Esophagus muscularis mucosa (tissue), 4 donors: ENCODE data around the gene AIFM3. TPM values are rescaled to one million over a fixed set of nuclear protein-coding genes. Genes with fewer than 3 reads are reported as not detected.
A peak's percentile ranks its signal among the peaks of the same experiment; 100 is the strongest.

ENCODE experiments used
- DNase-seq: peaks from one replicate; pipeline ENCODE4 v3.0.0-alpha.2; 2017; ENCODE audit errors: extremely low spot score
- H3K27ac ChIP-seq, 4 donors: fragments of 200-600 bp; sonication (generic); replicated peaks in 1 of 4; 1 replicate in 3 of 4; 2 replicates in 1 of 4; pipeline ENCODE4 v1.5.1; 2016 to 2019; ENCODE audit warnings: mild to moderate bottlenecking in 1 of 4
- H3K27me3 ChIP-seq, 4 donors: fragments of 200-600 bp; sonication (generic); one replicate each; pipeline versions ENCODE4 v1.5.1 to v1.6.0; 2016 to 2019
- H3K36me3 ChIP-seq, 4 donors: fragments of 200-600 bp; sonication (generic); one replicate each; pipeline ENCODE4 v1.5.1; 2016 to 2019
- H3K4me1 ChIP-seq, 4 donors: fragments of 200-600 bp; sonication (generic); one replicate each; pipeline ENCODE4 v1.5.1; 2016 to 2019
- H3K4me3 ChIP-seq, 4 donors: fragments of 200-600 bp; sonication (generic); 1 replicate in 2 of 4; 2 replicates in 2 of 4; pipeline ENCODE4 v1.5.1; 2016 to 2019; ENCODE audit warnings: mild to moderate bottlenecking in 4 of 4, moderate library complexity in 1 of 4
- H3K9me3 ChIP-seq, 4 donors: fragments of 200-600 bp; sonication (generic); 1 replicate in 3 of 4; 2 replicates in 1 of 4; pipeline ENCODE4 v1.5.1; 2016 to 2019
- CTCF ChIP-seq, 3 experiments: fragments of 200-600 bp in 2 of 3; fragments of 450-650 bp in 1 of 3; sonication (generic) in 2 of 3; IDR thresholded peaks; one replicate each; pipeline ENCODE4 v1.5.1; 2017 to 2019; ENCODE audit warnings: antibody characterized with exemption in 3 of 3, mild to moderate bottlenecking in 2 of 3, moderate library complexity in 1 of 3
- EP300 ChIP-seq: sonication (generic); formaldehyde crosslinking; IDR thresholded peaks from one replicate; pipeline ENCODE4 v1.6.1; 2017; ENCODE audit warnings: antibody characterized with exemption
- POLR2A ChIP-seq: fragments of 450-650 bp; IDR thresholded peaks from one replicate; pipeline ENCODE4 v1.6.1; 2017; ENCODE audit warnings: antibody characterized with exemption, moderate library complexity, mild to moderate bottlenecking, low read depth
- POLR2AphosphoS5 ChIP-seq, 2 donors: sonication (generic); formaldehyde crosslinking; IDR thresholded peaks; one replicate each; pipeline ENCODE4 v1.6.1; 2017; ENCODE audit warnings: antibody characterized with exemption in 2 of 2
- WGBS: methylation state at CpG from one replicate; pipeline ENCODE4 v1.1.5; 2018; 5-methylcytosine and 5-hydroxymethylcytosine counted together
- intact Hi-C: fragments of 100-400 bp; cut with DNase I; formaldehyde crosslinking; loops from one replicate; pipeline ENCODE4 v1.15.1; 2023
- total RNA-seq, 4 donors: library from RNA; depleted of rRNA; stranded (reverse); fragments of >200 nt; gene quantifications; one replicate each; pipeline versions ENCODE4 v1.1.0 to v1.2.1, GENCODE V29; 2016

The AIFM3 gene
- total RNA-seq, 4 donors from 2014 or later, result 0.92 to 1.7 (median 1.4) TPM

- no peaks in the 10 kb centered on the region for H3K36me3 ChIP-seq
- H3K4me1 ChIP-seq, result peaks cover 25 to 30% (median 28%) of the 10 kb centered on the region in 4 donors
- no peak for TF ChIP-seq CTCF (IDR thresholded peaks at IDR 0.05)
- no peak for TF ChIP-seq POLR2AphosphoS5 (IDR thresholded peaks at IDR 0.05)
- no peak for TF ChIP-seq EP300
- TF ChIP-seq POLR2A, result no peak
- intact Hi-C loops, result no loop called here
- no peaks in the 10 kb centered on the region for H3K27me3 ChIP-seq
- H3K4me3 ChIP-seq, result no peak overlapping the region
- no peak for DNase-seq
- H3K9me3 ChIP-seq, result peaks cover 0 to 8% (median 4%) of the 10 kb centered on the region in 4 donors
- 93% methylated on average over 12 of the region's 17 CpGs for WGBS
- H3K27ac ChIP-seq, result no peak overlapping the region
Measured at GRCh38 chr22:20977516-20978170, 10.6 kb downstream of the AIFM3 start.

GRCh38 chr22:20978419-20978818, 11.4 kb downstream of the AIFM3 start:
- WGBS, result 89% methylated on average over 2 of the region's 2 CpGs
- no peak overlapping the region for H3K27ac ChIP-seq
- intact Hi-C loops, result no loop called here
- TF ChIP-seq EP300, result no peak
- TF ChIP-seq POLR2A, result no peak
- TF ChIP-seq CTCF (IDR thresholded peaks at IDR 0.05), result no peak
- TF ChIP-seq POLR2AphosphoS5 (IDR thresholded peaks at IDR 0.05), result no peak
- peaks cover 0 to 8% (median 4%) of the 10 kb centered on the region in 4 donors for H3K9me3 ChIP-seq
- H3K4me1 ChIP-seq, result peaks cover 32 to 37% (median 36%) of the 10 kb centered on the region in 4 donors
- DNase-seq, result no peak
- H3K27me3 ChIP-seq, result no peaks in the 10 kb centered on the region
- H3K36me3 ChIP-seq, result no peaks in the 10 kb centered on the region
- H3K4me3 ChIP-seq, result no peak overlapping the region

- WGBS, result 29% methylated on average over 13 of the region's 39 CpGs
- TF ChIP-seq POLR2AphosphoS5 (IDR thresholded peaks at IDR 0.05), result peak; percentile 55 to 61
- TF ChIP-seq EP300, result no peak
- intact Hi-C loops, result no loop called here
- peaks cover 0 to 8% (median 4%) of the 10 kb centered on the region in 4 donors for H3K9me3 ChIP-seq
- no peaks in the 10 kb centered on the region for H3K27me3 ChIP-seq
- DNase-seq, result no peak
- H3K4me3 ChIP-seq, result peak overlapping the region; percentile 36 to 51 (median 40)
- H3K36me3 ChIP-seq, result peaks cover 0 to 9% (median 6%) of the 10 kb centered on the region in 4 donors
- peaks cover 34 to 45% (median 43%) of the 10 kb centered on the region in 4 donors for H3K4me1 ChIP-seq
- peak overlapping the region in 3 of 4 donors; percentile 20 to 94 (median 52) for H3K27ac ChIP-seq
Measured at GRCh38 chr22:20979243-20979809, 12.3 kb downstream of the AIFM3 start.

- Histone ChIP-seq H3K27ac (peak overlapping the region in 3 of 4 donors; percentile 20 to 94 (median 52)), H3K4me3 (peak overlapping the region; percentile 36 to 51 (median 40)), H3K27me3 (no peaks in the 10 kb centered on the region), H3K36me3 (peaks cover 0 to 13% (median 6%) of the 10 kb centered on the region in 4 donors), H3K4me1 (peaks cover 34 to 45% (median 43%) of the 10 kb centered on the region in 4 donors), H3K9me3 (peaks cover 0 to 8% (median 4%) of the 10 kb centered on the region in 4 donors)
- no peak for TF ChIP-seq CTCF (IDR thresholded peaks at IDR 0.05)
- TF ChIP-seq POLR2AphosphoS5 (IDR thresholded peaks at IDR 0.05), result no peak
- no peak for TF ChIP-seq EP300
- no peak for DNase-seq
- 93% methylated on average over 3 of the region's 13 CpGs for WGBS
- intact Hi-C loops, result no loop called here
Measured at GRCh38 chr22:20979940-20980453, 12.9 kb downstream of the AIFM3 start.

GRCh38 chr22:20980523-20980922, 13.5 kb downstream of the AIFM3 start:
- WGBS, result 84% methylated on average over 4 of the region's 4 CpGs
- Histone ChIP-seq H3K4me1 (peaks cover 34 to 45% (median 43%) of the 10 kb centered on the region in 4 donors), H3K36me3 (peaks cover 0 to 16% (median 9%) of the 10 kb centered on the region in 4 donors), H3K27ac (peak overlapping the region in 2 of 4 donors; percentile 94), H3K9me3 (peaks cover 0 to 8% (median 4%) of the 10 kb centered on the region in 4 donors), H3K27me3 (no peaks in the 10 kb centered on the region), H3K4me3 (no peak overlapping the region)
- TF ChIP-seq POLR2AphosphoS5 (IDR thresholded peaks at IDR 0.05), result no peak
- no peak for TF ChIP-seq EP300
- no peak for TF ChIP-seq CTCF (IDR thresholded peaks at IDR 0.05)
- TF ChIP-seq POLR2A, result no peak
- intact Hi-C loops, result no loop called here
- no peak for DNase-seq
